GM18520 (cell line): ENCODE measurements around the gene NCDN.
"Not testable (repeated sequence)": the region's sequence is repeated elsewhere in the genome, so short reads cannot be mapped to it uniquely, and the experiment has no call there.

ENCODE experiments used
- ATAC-seq: cut with Tn5 transposase; IDR thresholded peaks from one replicate; pipeline ENCODE4 v1.9.1; 2021; ENCODE audit not compliant: unreplicated experiment

NCDN gene

DNA sequence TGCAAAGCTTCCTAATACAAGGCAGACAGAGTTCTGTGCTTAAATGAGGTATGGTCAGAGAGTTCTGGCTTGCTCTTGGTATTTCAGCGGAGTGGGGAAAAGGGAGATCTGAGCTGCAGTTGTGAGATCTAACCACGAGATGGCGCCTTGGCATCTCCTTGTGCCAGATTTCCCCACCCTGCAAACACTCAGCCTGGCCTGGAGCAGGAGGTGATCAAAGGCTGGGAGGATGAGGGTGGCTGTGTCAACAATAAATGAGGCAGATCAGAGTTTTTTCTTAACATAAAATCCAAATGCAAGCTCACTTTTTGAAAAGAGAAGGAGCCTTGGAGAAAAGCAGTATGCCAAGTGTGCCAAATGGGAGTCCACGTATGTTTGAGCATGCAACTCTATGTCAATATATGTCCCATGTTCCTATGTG lies 11.4 kb downstream of the NCDN start:
- no peak for ATAC-seq

DNA sequence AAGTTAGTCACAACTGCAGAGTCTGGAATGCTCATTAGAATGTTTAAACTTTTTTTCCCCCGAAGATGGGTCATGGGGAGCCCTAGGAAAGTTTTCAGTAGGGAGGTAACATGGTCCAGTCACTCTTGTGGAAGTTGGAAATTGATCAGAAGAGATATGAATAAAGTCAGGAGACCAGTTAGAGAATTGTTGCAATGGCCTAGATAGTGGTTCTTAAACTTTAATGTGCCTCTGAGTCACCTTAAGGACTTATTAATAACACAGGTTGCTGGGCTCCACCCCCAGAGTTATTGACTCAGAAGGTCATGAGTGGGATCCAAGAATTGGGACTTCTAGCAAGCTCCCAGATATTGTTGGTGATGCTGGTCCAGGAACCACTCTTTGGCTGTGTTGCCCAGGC lies 12.3 kb downstream of the NCDN start:
- no peak for ATAC-seq

DNA sequence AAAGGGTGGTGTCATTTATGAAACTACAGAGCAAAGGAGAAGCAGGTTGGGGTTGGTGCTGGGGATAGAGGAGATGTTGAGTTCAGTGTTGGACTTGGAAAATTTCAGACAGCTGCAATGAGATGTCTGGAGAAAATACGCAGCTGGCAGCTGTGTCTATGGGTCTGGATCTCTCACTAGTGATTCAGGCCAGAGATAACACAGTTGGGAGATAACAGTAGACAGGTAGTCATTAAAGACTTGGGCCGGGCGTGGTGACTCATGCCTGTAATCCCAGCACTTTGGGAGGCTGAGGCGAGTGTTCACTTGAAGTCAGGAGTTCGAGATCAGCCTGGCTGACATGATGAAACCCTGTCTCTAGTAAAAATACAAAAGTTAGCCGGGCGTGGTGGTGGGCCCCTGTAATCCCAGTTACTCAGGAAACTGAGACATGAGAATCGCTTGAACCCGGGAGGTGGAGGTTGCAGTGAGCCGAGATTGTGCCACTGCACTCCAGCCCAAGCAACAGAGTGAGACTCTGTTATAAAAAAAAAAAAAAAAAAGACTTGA lies 13.1 kb downstream of the NCDN start:
- ATAC-seq: no peak

DNA sequence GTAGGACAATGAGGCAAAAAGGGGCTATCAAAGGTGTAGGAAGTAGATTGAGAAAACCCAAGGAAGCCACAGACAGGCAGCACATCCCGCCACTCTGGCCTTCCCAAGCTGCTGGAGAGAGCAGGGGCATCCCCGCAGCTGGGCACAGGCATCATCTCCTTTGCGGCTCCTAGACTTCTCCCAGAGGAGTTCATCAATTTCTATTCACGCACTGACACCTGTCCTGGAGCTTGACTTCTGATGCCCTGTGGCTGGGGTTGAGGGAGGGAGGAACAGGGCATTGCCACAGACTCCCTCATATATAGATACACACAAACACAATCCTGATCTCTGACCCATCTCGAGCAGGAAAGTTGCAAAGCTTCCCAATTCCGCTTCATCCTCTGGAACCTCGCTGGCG lies 13.7 kb downstream of the NCDN start:
- ATAC-seq: no peak

DNA sequence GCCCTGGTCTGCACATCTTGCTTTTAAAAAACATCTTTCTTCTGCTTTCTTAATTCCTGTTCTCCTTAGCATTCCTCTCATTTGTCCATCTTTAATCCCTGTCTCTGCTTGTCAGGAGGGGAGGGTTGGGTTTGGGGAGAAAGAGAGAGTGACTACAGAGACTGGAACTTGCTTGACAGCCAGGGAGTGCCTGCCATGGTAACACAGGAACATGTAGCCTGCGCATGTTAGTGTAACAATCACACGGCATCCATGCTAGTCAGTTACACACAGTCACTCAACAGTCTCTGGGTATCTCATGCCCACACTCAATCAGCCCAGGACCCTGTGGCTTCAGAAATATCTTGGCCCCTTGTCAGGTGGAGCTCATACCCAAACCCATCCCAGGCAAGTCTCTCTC lies 14.7 kb downstream of the NCDN start:
- ATAC-seq: no peak

DNA sequence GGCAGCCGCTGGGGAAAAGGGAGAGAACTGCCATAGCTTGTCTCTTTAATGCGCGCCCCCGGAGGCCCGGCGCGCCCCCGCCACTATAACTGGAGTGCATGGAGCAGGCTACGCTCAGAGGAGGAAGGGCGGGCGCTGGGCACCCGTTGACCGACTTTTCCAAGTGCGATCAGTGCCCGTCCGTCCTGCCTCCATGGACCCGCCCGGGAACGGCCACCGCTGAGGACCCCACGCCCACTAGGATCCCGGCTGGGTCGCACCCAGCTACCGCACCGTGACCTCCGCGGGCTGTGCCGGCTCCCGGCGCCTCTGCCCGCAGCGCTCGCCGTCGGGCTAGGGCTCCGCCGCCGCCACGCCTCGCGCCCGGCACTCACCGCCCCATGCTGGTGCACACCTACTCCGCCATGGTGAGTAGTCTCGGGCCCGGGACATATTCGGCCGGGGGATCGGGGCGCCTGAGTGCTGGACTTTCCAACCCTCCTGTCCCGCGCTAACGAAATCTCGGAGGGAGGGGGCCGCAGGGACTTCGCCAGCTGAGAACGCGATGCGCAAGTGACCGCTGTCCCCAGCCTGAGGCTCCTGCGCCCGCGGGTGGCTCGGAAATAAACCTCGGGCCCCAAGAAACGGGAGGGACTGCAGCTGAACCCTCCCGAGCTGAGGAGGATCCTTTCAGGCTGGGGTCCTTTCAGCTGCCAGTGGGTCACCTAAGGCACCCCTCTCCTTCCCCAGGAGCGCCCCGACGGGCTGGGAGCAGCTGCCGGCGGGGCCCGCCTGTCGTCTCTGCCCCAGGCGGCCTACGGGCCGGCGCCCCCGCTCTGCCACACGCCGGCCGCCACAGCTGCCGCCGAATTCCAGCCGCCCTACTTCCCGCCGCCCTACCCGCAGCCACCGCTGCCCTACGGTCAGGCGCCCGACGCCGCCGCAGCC lies 15.9 kb downstream of the NCDN start, which contains the start of gene TFAP2E:
Gene TFAP2E, plus strand, starts transcription at position 117 of the 927 bp plus-strand sequence. Its CDS starts 264 bp downstream, at position 381.
- ATAC-seq: no peak

DNA sequence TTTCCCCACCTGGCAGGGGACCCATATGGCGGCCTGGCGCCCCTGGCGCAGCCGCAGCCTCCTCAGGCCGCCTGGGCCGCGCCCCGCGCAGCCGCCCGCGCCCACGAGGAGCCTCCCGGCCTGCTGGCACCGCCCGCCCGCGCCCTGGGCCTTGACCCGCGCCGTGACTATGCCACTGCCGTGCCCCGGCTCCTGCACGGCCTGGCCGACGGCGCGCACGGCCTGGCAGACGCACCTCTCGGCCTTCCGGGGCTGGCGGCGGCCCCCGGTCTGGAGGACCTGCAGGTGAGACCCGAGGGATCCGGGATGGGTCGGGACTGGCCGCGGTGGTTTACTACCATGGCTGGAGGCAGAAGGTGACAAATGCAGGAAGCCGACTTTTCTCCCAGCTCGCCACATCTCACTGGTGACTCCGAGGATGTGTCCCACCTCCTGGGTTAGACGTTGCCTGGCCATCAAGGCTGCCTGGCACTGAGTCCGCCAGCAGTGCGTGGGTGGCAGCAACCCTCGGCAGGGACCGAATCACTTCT lies 16.6 kb downstream of the NCDN start:
- no peak for ATAC-seq

DNA sequence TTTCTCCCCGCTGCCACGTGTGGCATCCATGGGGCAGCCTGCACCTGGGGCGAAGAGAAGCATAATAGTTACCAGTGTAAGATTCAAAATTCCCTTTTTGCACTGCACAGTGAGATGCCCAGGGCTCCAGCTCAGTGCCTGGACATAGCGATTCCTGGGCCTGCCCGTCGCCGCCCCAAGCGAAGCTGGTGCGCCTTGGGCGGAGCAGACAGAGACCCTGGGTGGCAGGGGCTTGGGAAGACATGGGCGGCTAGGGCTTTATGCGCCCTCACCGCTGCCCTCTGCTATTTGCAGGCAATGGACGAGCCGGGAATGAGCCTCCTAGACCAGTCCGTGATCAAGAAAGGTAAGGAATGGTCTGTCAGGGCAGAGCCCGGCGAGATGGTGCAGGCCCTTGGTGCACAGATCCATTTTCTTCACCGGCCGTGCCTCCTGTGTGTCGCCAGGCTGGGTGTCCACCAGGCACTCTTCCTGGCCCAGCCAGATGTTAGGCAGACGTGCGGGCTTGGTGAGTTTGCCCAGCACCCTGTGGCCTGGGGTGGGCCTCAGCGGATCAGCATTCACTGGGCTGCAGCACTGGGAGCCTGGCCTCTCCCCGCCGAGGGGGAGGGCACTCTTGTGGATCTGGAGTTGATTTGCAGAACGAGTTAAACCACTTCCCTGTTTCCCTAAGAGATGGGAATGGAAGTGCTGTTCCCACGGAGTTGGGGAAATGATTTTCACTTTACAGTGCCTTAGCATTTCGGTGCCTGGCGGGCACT lies 17.2 kb downstream of the NCDN start:
- ATAC-seq: no peak

DNA sequence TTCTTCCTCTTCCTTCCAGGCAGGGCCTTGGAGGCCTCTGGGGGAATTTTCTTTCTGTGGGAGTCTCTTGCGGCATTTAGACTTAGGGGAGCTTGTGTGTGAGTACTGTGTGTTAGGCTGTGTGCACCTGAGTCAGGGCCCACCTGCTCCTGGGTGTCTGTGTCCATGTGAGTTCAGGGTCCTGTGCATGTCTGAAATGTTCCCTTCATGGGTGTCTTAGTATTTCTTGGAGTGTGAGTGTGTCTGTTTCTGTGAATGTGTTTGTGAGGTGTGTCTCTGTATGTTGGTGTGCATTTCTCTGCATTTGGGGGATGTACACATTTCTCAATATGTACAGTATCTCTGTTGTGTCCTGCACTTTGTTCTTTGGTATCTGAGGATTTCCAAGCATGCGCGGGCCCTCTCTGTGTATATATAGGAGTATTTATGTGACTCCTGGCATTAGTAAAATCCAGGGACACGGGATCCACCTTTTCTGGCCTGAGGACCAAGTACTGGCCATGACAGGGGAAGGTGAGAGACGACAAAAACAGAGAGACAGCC lies 17.9 kb downstream of the NCDN start:
- no peak for ATAC-seq

DNA sequence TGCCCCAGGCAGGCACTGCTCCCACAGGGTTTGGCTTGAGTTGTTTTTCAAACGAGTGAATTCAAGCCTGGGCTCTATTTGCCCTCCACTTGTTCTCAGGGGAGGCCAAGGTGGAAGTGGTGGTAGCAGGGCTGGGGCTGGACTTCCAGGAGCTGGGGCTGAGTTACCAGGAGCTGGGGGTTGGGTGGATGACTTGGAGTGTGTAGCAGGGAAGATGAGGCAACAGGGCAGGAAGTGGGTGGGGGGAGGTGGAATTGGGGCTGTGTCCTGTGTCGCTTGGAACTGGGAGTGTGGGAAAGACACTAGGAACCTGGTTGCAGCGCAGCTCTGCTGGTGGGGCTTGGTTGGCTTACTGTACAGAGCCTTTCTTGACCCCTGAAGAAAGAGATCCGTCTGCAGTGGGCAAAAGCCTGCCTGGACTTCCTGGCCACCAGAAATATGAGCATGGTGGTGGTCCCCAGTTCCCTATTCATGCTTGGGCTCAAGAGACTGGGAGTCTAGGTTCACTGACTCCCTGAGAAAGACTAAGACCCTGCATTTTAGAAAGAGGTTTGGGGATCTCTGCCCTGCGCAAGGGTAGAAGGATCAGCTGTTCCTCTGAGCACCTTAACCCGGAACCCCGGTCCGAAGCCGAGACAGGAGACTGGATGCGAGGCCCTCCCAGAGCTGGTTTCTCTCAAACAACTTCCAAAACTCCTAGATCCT lies 18.6 kb downstream of the NCDN start:
- no peak for ATAC-seq

DNA sequence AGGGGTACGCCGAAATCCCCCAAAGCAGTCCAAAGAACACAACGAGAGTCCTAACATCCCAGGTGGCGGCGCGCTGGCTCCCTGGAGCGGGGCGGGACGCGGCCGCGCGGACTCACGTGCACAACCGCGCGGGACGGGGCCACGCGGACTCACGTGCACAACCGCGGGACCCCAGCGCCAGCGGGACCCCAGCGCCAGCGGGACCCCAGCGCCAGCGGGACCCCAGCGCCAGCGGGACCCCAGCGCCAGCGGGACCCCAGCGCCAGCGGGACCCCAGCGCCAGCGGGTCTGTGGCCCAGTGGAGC lies 19.1 kb downstream of the NCDN start:
- ATAC-seq: not testable (repeated sequence)

DNA sequence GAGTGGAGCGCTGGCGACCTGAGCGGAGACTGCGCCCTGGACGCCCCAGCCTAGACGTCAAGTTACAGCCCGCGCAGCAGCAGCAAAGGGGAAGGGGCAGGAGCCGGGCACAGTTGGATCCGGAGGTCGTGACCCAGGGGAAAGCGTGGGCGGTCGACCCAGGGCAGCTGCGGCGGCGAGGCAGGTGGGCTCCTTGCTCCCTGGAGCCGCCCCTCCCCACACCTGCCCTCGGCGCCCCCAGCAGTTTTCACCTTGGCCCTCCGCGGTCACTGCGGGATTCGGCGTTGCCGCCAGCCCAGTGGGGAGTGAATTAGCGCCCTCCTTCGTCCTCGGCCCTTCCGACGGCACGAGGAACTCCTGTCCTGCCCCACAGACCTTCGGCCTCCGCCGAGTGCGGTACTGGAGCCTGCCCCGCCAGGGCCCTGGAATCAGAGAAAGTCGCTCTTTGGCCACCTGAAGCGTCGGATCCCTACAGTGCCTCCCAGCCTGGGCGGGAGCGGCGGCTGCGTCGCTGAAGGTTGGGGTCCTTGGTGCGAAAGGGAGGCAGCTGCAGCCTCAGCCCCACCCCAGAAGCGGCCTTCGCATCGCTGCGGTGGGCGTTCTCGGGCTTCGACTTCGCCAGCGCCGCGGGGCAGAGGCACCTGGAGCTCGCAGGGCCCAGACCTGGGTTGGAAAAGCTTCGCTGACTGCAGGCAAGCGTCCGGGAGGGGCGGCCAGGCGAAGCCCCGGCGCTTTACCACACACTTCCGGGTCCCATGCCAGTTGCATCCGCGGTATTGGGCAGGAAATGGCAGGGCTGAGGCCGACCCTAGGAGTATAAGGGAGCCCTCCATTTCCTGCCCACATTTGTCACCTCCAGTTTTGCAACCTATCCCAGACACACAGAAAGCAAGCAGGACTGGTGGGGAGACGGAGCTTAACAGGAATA lies 19.7 kb downstream of the NCDN start:
- no peak for ATAC-seq

DNA sequence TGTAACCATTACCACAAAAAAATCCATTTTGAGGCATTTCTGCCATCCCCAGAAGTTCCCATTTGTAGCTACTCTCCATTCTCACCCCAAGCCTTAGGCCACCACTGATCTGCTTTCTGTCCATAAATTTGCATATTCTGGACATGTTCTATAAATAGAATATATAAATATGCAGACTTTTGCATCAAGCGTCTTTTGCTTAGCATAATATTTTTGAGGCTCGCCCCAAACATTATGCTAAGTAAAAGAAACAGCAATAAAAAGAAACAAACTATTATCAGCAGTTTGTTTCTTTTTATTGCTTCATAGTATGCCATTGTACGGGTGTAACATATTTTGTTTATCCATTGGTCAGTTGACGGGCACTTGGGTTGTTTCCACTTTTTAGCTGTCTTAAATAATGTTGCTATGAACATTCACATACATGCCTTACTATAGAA lies 23.4 kb downstream of the NCDN start:
- ATAC-seq: no peak

DNA sequence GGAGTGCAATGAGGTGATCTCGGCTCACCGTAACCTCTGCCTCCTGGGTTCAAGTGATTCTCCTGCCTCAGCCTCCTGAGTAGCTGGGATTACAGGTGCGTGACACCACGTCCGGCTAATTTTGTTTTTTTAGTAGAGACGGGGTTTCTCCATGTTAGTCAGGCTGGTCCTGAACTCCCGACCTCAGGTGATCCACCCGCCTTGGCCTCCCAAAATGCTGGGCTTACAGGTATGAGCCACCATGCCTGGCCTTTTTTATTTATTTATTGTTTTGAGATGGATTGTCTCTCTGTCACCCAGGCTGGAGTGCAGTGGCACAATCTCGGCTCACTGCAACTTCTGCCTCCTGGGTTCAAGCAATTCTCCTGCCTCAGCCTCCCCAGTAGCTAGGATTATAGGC lies 24.0 kb downstream of the NCDN start:
- not testable (repeated sequence) for ATAC-seq

DNA sequence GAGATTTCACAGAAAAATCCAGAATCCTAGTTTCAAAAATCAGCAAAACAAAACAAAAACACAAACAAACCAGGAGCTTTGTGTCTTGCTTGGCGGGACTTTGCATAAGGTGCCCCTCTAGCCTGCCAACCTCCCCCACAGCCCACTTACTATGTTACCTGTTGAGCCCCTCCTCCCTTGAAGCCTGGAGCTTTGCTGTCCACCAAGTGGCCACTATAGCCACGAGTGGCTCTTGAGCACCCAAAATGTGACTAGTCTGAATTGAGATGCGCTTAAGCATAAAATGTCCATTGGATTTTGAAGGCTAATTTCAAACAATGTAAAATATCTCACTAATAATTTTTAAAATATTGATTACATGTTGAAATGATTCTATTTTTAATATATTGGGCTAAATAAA lies 27.7 kb downstream of the NCDN start:
- ATAC-seq: no peak

DNA sequence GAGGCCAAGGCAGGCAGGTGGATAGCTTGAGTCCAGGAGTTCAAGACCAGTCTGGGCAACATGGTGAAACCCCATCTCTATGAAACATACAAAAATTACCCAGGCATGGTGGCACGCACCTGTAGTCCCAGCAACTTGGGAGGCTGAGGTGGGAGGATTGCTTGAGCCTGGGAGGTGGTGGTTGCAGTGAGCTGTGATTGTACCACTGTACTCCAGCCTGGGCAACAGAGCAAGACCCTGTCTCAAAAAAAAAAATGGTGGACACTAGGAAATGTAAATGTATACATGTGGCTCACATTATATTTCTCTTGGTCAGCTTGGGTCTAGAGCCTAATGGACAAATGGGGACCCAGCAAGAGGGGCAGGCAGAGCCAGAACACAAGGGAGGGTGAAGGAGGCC lies 28.2 kb downstream of the NCDN start:
- ATAC-seq: not testable (repeated sequence)

DNA sequence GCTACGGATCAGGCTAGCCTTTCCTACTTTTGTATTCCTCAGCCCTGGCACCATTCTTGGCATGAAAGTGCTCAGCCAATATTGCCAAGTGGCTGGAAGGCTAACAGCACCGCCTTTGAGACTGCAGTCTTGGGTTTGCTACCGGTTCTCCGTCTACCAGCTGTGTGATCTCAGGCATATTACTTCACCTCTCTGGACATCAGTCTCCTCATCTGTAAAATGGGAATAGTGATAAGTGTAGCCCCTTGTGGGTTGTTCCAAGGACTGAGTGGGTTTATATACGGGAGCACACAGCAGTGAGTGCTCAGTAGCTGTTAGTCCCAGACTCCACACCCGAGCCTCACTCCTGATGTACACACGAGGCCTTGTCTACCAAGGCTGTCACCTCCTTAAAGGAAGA lies 29.2 kb downstream of the NCDN start:
- ATAC-seq: no peak

DNA sequence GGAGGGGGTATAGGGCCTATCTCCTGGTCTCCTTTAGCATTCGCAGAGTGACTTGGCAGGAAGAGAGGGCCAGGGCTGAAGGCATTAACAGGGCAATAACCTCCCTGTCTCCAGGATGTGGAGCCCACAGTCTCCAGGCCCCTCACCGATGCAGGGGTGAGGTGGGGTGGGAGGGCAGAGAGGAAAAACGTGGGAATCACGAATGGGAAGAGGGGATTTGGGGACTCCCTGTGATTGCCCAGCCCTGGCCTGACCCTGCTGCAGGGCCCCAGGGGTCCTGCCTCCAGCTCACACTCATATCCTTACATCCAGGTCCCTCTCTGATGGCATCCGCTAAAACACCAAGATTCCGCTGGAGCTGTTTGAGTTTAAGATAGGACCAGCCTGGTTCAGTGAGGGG lies 30.1 kb downstream of the NCDN start:
- ATAC-seq: no peak

DNA sequence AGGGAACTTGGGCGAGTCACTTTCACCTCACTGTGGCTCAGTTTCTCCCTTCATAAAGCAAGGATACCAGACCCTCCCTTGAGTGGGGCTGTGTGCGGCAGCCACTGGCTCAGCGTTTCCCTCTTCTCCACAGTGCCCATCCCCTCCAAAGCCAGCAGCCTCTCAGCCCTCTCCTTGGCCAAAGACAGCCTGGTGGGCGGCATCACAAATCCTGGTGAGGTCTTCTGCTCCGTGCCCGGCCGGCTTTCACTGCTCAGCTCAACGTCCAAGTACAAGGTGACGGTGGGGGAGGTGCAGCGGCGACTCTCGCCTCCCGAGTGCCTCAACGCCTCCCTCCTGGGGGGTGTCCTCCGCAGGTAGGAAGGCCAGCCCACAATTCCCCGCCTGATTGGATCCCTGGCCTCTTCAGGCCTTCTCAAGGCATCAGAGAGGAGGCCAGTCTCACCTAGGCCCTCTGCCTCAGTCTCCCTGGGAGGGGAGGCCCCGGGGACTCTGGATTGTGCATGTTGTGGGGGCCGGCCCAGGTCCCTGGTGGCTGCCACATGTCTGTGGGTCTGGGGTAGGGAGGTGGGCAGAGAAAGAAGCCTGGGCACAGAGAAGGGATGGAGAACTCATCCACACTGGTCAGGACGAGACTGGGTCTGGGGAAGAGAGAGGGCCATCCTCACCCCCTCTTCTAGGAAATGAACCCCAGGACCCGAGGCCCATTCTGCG lies 30.8 kb downstream of the NCDN start:
- no peak for ATAC-seq
